Measurements from ENCODE around the gene PWWP2B. TPM values are rescaled to one million over a fixed set of nuclear protein-coding genes. Genes with fewer than 3 reads are reported as not detected.

Gene PWWP2B
- polyA plus RNA-seq, 5 donors = 6.1 to 18.4 (median 10.7) TPM

- no peak for DNase-seq
Measured at GRCh38 chr10:132392811-132393694, 3.9 kb upstream of the PWWP2B start.

- DNase-seq = no peak
Measured at GRCh38 chr10:132393695-132394181, 3.3 kb upstream of the PWWP2B start.

DNA sequence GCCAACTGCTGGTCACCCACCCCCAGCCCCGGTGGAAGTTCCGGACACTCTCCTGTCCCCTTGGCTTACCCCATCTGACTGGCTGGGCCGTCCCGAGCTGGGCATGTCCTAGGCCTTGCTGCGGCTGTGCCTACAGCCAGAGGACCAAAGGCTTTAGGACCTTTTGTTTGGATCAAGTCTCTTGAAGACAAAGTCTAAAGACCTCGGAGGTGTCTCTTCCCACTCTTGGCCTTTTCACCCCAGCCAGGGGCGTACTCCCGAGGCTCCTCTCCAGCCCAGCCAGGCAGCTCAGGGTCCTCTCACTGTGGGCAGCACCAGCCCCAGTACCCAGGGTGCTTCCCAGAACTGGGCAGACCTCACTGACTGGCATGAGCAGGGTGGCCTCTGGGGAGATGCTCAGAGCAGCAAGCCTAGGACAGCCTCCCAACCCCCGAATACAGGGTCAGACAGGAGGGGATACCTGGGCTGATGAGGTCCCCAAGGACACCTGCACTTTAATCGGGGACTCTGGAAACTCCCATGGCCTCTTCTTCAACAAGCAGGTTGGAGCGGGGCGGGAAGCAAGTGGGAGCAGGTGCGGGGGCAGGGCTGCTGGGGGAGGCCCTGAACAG is 2.7 kb upstream of the PWWP2B start:
- DNase-seq = no peak

- DNase-seq = no peak
Measured at GRCh38 chr10:132394936-132395703, 1.9 kb upstream of the PWWP2B start.

GRCh38 chr10:132395704-132396493 is 1.1 kb upstream of the PWWP2B start:
- DNase-seq = no peak

GRCh38 chr10:132396494-132397035 is 435 bp upstream of the PWWP2B start:
- peak in 1 of 2 donors; percentile 48 for DNase-seq

- DNase-seq = no peak
Measured at GRCh38 chr10:132397671-132398565, 918 bp downstream of the PWWP2B start.

- DNase-seq = no peak
Measured at GRCh38 chr10:132398566-132398991, 1.6 kb downstream of the PWWP2B start.

DNA sequence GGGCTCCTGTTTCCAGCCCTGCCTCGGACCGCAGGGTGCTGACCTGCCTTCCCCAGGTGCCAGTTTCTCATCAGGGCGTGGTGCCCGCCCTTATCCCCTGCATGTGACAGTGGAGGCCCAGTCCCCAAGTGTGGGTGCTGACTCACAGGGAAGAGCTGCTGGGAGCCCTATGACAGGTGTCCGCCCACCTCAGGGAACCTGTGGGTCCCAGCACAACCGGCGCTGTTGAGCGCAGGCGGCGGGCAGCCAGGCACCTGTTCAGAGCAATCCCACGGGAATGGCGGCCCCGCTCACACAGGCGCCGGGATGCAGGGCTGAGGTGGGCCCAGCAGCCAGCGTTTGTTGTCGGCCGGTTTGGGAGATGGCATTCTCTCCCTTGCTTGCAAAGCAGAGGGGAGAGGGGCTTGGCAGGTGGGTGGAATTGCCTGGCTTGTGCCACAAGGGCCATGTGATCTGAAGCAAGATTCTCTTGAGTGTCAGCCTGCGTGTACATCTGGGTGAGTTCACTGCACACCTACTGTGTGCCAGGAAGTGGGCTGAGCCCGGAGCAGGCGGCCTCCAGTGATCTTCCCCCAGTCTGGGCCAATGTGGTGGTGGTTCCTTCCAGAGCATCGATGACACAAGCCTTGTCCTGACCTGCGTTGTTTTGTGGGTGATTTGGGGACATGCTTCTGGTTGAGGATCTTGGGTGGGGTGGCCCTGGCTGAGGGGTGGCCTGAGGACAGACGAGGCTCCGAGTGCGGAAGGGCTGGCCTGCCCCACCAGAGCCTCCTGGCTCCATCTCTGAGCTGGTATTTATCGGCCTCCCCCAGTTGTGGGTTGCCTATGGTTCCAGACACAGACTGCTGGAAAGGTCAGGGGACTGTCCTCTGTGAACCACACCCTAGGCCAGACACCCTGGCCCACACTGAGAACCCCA is 2.4 kb downstream of the PWWP2B start:
- DNase-seq = no peak

- DNase-seq = no peak
Measured at GRCh38 chr10:132400041-132400546, 3.1 kb downstream of the PWWP2B start.

DNA sequence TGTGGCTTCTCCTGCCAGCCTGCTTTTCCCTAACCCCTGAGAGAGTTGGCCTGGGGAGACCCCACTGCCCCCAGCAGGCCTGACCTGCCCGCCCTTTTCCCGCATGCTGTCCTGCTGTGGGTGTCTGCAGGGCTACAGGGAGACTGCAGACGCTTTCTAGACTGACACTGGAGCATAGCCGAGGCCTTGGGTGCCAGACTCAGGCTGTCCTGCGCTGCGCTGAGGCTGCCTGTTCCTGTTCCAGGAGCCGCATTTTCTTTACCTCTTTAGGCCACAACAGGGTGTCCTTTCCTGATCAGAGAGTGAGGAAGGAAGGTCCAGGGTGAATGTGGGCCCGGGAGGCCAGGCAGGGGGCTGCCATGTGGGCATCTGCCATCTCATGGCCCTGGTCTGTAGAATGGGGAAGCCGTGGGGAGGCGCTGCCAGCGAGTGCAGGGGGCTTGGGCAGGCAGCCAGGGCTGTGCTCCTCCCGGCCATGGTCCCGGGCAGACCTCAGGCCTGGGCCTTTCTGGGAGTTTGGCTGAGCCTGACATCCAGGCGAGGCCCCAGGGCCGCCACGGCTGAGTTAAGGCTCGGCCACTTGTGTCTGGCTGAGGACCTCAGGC is 3.6 kb downstream of the PWWP2B start:
- no peak for DNase-seq

GRCh38 chr10:132401401-132402118 is 4.6 kb downstream of the PWWP2B start:
- no peak for DNase-seq

DNA sequence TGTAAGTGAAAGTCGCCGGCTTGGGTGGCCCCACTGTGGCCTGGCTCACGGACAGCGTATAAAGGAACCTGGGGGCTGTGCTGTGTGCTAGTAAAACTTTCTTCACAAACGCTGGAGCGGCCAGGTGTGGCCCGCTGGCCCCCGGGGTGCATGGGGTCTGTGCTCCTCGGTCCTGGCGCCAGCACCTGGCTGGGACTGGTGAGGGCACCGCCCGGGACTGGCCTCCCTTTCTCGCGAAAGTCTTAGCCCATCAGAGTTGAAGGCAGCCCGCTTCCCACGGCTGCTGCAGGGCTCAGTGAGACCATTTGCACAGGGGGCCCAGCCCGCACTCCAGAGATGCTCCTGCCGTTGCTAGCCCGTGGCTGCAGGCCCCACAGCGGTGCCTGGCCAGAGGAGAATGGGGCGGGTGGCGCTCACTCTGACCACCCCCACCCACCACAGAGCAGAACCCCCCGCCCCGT is 5.8 kb downstream of the PWWP2B start:
- DNase-seq = no peak

GRCh38 chr10:132403511-132404168 is 6.6 kb downstream of the PWWP2B start:
- DNase-seq = no peak

DNA sequence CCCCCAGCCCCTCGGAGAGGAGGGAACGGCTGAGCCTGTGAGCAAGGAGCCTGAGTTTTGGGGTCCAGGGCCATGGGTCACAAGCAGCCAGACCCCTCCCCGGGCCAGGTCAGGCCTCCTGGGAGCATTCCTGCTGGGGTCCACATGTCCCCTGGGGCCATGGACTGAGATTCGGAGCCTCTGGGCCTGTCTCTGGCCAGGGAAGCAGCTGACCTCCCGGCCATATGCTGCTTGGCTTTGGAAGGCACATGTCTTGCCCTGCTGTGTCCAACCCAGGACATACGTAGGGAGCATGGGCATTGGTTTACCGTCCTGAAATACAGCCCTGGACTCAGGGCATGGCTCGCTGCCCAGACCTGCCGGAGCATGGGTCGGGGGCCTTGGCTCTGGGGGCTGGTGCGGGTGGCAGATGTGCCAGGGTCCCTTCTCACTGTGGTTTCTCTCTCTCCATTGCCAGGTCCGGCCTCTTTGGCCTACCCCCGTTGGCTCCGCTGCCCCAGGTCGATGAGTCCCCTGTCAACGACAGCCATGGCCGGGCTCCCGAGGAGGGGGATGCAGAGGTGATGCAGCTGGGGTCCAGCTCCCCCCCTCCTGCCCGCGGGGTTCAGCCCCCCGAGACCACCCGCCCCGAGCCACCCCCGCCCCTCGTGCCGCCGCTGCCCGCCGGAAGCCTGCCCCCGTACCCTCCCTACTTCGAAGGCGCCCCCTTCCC is 7.3 kb downstream of the PWWP2B start:
- DNase-seq = no peak

GRCh38 chr10:132404911-132405462 is 8.0 kb downstream of the PWWP2B start:
- DNase-seq = no peak
